Karpas-422 (cell line): Measurements from ENCODE around the gene ZNF208. TPM values are rescaled to one million over a fixed set of nuclear protein-coding genes. Genes with fewer than 3 reads are reported as not detected.
A peak's percentile ranks its signal among the peaks of the same experiment; 100 is the strongest.

Experiments used
- DNase-seq: peaks from one replicate; pipeline ENCODE4 v3.0.0-alpha.2; 2015
- H2AFZ ChIP-seq: fragments of 200-600 bp; sonication (generic); 2 replicates; pipeline ENCODE4 v1.6.1; 2014; ENCODE audit warnings: antibody characterized with exemption, low read length, mixed read lengths
- H3K27ac ChIP-seq: fragments of 200-600 bp; sonication (generic); 2 replicates; pipeline ENCODE4 v1.5.1; 2014; ENCODE audit warnings: mild to moderate bottlenecking, low read length, moderate library complexity
- H3K27me3 ChIP-seq: fragments of 200-600 bp; sonication (generic); 2 replicates; pipeline ENCODE4 v1.6.1; 2014; ENCODE audit warnings: low read length, mixed read lengths
- H3K36me3 ChIP-seq: fragments of 200-600 bp; sonication (generic); 2 replicates; pipeline ENCODE4 v1.6.1; 2014; ENCODE audit warnings: low read length, mixed read lengths; ENCODE audit not compliant: insufficient read depth
- H3K4me1 ChIP-seq: fragments of 200-600 bp; sonication (generic); 2 replicates; pipeline ENCODE4 v1.6.1; 2014; ENCODE audit warnings: mild to moderate bottlenecking, low read length, mixed read lengths
- H3K4me2 ChIP-seq: fragments of 200-600 bp; sonication (generic); 2 replicates; pipeline ENCODE4 v1.6.1; 2014; ENCODE audit warnings: low read length, low read depth, mild to moderate bottlenecking; ENCODE audit not compliant: poor library complexity, severe bottlenecking
- H3K4me3 ChIP-seq: fragments of 200-600 bp; sonication (generic); 2 replicates; pipeline ENCODE4 v1.5.1; 2014; ENCODE audit warnings: mild to moderate bottlenecking, antibody characterized with exemption, low read length, mixed read lengths
- H3K79me2 ChIP-seq: fragments of 200-600 bp; sonication (generic); 2 replicates; pipeline ENCODE4 v1.6.1; 2014; ENCODE audit warnings: mild to moderate bottlenecking, low read length, mixed read lengths
- H3K9ac ChIP-seq: fragments of 200-600 bp; sonication (generic); 2 replicates; pipeline ENCODE4 v1.6.0; 2014; ENCODE audit warnings: low read length
- H3K9me2 ChIP-seq: fragments of 200-600 bp; sonication (generic), shearing (Covaris generic); replicated peaks from 2 replicates; pipeline ENCODE4 v1.6.0; 2014; ENCODE audit warnings: mild to moderate bottlenecking, low read length, moderate library complexity; ENCODE audit not compliant: insufficient read depth
- H3K9me3 ChIP-seq: fragments of 300-700, 200-600 bp; sonication (generic); 2 replicates; pipeline ENCODE4 v1.6.1; 2014; ENCODE audit warnings: low read length, mixed read lengths
- H4K20me1 ChIP-seq: fragments of 200-600 bp; sonication (generic); 2 replicates; pipeline ENCODE4 v1.6.1; 2014; ENCODE audit warnings: mild to moderate bottlenecking, antibody characterized with exemption, low read length, low read depth; ENCODE audit not compliant: insufficient read depth
- total RNA-seq: library from RNA; depleted of rRNA; stranded (reverse); fragments of >200 nt; shearing (Covaris generic); gene quantifications from 2 replicates; pipeline ENCODE4 v1.2.3, GENCODE V29; 2014; ENCODE audit warnings: low replicate concordance

The ZNF208 gene
- total RNA-seq, 1 experiment from 2014 or later = not detected

GRCh38 chr19:21940684-21941083 lies 70.1 kb downstream of the ZNF208 start:
- Histone ChIP-seq H2AFZ (no peak overlapping the region), H3K4me1 (no peaks in the 10 kb centered on the region), H3K27me3 (no peaks in the 10 kb centered on the region), H3K4me2 (no peak overlapping the region), H3K9me3 (peaks cover 30% of the 10 kb centered on the region), H3K36me3 (no peaks in the 10 kb centered on the region), H3K27ac (no peak overlapping the region), H3K79me2 (no peaks in the 10 kb centered on the region), H4K20me1 (no peaks in the 10 kb centered on the region), H3K4me3 (no peak overlapping the region), H3K9me2 (no peaks in the 10 kb centered on the region), H3K9ac (no peak overlapping the region)
- DNase-seq = no peak

- H4K20me1 ChIP-seq = no peaks in the 10 kb centered on the region
- H3K79me2 ChIP-seq = no peaks in the 10 kb centered on the region
- H2AFZ ChIP-seq = no peak overlapping the region
- H3K27ac ChIP-seq = no peak overlapping the region
- no peak overlapping the region for H3K4me3 ChIP-seq
- no peak overlapping the region for H3K9ac ChIP-seq
- no peaks in the 10 kb centered on the region for H3K27me3 ChIP-seq
- no peaks in the 10 kb centered on the region for H3K9me2 ChIP-seq
- no peak overlapping the region for H3K4me2 ChIP-seq
- peaks cover 24% of the 10 kb centered on the region for H3K9me3 ChIP-seq
- no peaks in the 10 kb centered on the region for H3K4me1 ChIP-seq
- DNase-seq = no peak
- H3K36me3 ChIP-seq = no peaks in the 10 kb centered on the region
Observed at GRCh38 chr19:21934593-21934992, 76.2 kb downstream of the ZNF208 start.

- Histone ChIP-seq H3K27ac (no peak overlapping the region), H3K9ac (no peak overlapping the region), H3K4me1 (no peaks in the 10 kb centered on the region), H3K27me3 (no peaks in the 10 kb centered on the region), H3K36me3 (no peaks in the 10 kb centered on the region), H4K20me1 (no peaks in the 10 kb centered on the region), H3K4me2 (no peak overlapping the region), H3K9me3 (peaks cover 24% of the 10 kb centered on the region), H3K79me2 (no peaks in the 10 kb centered on the region), H3K4me3 (no peak overlapping the region), H3K9me2 (no peaks in the 10 kb centered on the region), H2AFZ (no peak overlapping the region)
- DNase-seq = no peak
Observed at GRCh38 chr19:21934131-21934530, 76.6 kb downstream of the ZNF208 start.

- Histone ChIP-seq H4K20me1 (no peaks in the 10 kb centered on the region), H3K9ac (no peak overlapping the region)
Observed at GRCh38 chr19:21922276-21922675, 88.5 kb downstream of the ZNF208 start.

GRCh38 chr19:21921691-21922180 lies 89.0 kb downstream of the ZNF208 start:
- H3K4me1 ChIP-seq = no peaks in the 10 kb centered on the region
- H3K79me2 ChIP-seq = no peaks in the 10 kb centered on the region
- no peaks in the 10 kb centered on the region for H3K27me3 ChIP-seq
- H3K4me3 ChIP-seq = no peak overlapping the region
- H3K27ac ChIP-seq = no peak overlapping the region
- no peaks in the 10 kb centered on the region for H3K36me3 ChIP-seq
- no peak for DNase-seq
- H2AFZ ChIP-seq = no peak overlapping the region
- H3K9me3 ChIP-seq = peaks cover 22% of the 10 kb centered on the region
- no peaks in the 10 kb centered on the region for H3K9me2 ChIP-seq
- H3K4me2 ChIP-seq = no peak overlapping the region
- H4K20me1 ChIP-seq = no peaks in the 10 kb centered on the region
- H3K9ac ChIP-seq = no peak overlapping the region

More at GRCh38 chr19:21922276-21922675, 88.5 kb downstream of the ZNF208 start:
- Histone ChIP-seq H3K4me3 (no peak overlapping the region), H2AFZ (no peak overlapping the region), H3K4me1 (no peaks in the 10 kb centered on the region), H3K4me2 (no peak overlapping the region), H3K79me2 (no peaks in the 10 kb centered on the region), H3K9me2 (no peaks in the 10 kb centered on the region), H3K36me3 (no peaks in the 10 kb centered on the region), H3K27me3 (no peaks in the 10 kb centered on the region), H3K27ac (no peak overlapping the region), H3K9me3 (peaks cover 21% of the 10 kb centered on the region)
- DNase-seq = no peak

GRCh38 chr19:21915411-21915810 lies 95.3 kb downstream of the ZNF208 start:
- no peak overlapping the region for H3K27ac ChIP-seq
- H3K9ac ChIP-seq = no peak overlapping the region
- no peaks in the 10 kb centered on the region for H3K9me2 ChIP-seq
- H3K79me2 ChIP-seq = no peaks in the 10 kb centered on the region
- H3K4me3 ChIP-seq = no peak overlapping the region
- H3K4me2 ChIP-seq = no peak overlapping the region
- no peaks in the 10 kb centered on the region for H3K4me1 ChIP-seq
- H2AFZ ChIP-seq = no peak overlapping the region
- H4K20me1 ChIP-seq = no peaks in the 10 kb centered on the region
- no peaks in the 10 kb centered on the region for H3K36me3 ChIP-seq
- H3K27me3 ChIP-seq = no peaks in the 10 kb centered on the region
- DNase-seq = no peak
- peaks cover 18% of the 10 kb centered on the region; the same call in 1 of the 2 replicates for H3K9me3 ChIP-seq

- H3K36me3 ChIP-seq = no peaks in the 10 kb centered on the region
- H3K9me3 ChIP-seq = peaks cover 14% of the 10 kb centered on the region; the same call in 1 of the 2 replicates
- no peak overlapping the region for H3K27ac ChIP-seq
- H2AFZ ChIP-seq = no peak overlapping the region
- no peaks in the 10 kb centered on the region for H3K9me2 ChIP-seq
- H3K4me1 ChIP-seq = no peaks in the 10 kb centered on the region
- no peak overlapping the region for H3K4me3 ChIP-seq
- DNase-seq = peak; percentile 66
- no peak overlapping the region for H3K4me2 ChIP-seq
- H3K27me3 ChIP-seq = no peaks in the 10 kb centered on the region
- H3K79me2 ChIP-seq = no peaks in the 10 kb centered on the region
- H4K20me1 ChIP-seq = no peaks in the 10 kb centered on the region
- H3K9ac ChIP-seq = no peak overlapping the region
Observed at GRCh38 chr19:21912654-21913053, 98.1 kb downstream of the ZNF208 start.

GRCh38 chr19:21910318-21910717 lies 100.4 kb downstream of the ZNF208 start:
- Histone ChIP-seq H3K9me3 (peaks cover 14% of the 10 kb centered on the region), H3K27ac (no peak overlapping the region), H2AFZ (no peak overlapping the region)

GRCh38 chr19:21908066-21908465 lies 102.7 kb downstream of the ZNF208 start:
- DNase-seq = no peak

More at GRCh38 chr19:21910318-21910717, 100.4 kb downstream of the ZNF208 start:
- H3K9ac ChIP-seq = no peak overlapping the region
- H3K9me2 ChIP-seq = no peaks in the 10 kb centered on the region
- H3K4me2 ChIP-seq = no peak overlapping the region
- no peaks in the 10 kb centered on the region for H3K79me2 ChIP-seq
- H4K20me1 ChIP-seq = no peaks in the 10 kb centered on the region
- no peaks in the 10 kb centered on the region for H3K4me1 ChIP-seq
- H3K27me3 ChIP-seq = no peaks in the 10 kb centered on the region
- no peak overlapping the region for H3K4me3 ChIP-seq
- DNase-seq = no peak
- no peaks in the 10 kb centered on the region for H3K36me3 ChIP-seq

More at GRCh38 chr19:21908066-21908465, 102.7 kb downstream of the ZNF208 start:
- no peak overlapping the region for H3K4me3 ChIP-seq
- H3K27ac ChIP-seq = no peak overlapping the region
- no peak overlapping the region for H3K4me2 ChIP-seq
- no peaks in the 10 kb centered on the region for H3K79me2 ChIP-seq
- no peaks in the 10 kb centered on the region for H3K36me3 ChIP-seq
- H4K20me1 ChIP-seq = no peaks in the 10 kb centered on the region
- no peaks in the 10 kb centered on the region for H3K4me1 ChIP-seq
- H3K9me3 ChIP-seq = peaks cover 14% of the 10 kb centered on the region
- H3K9ac ChIP-seq = no peak overlapping the region
- no peaks in the 10 kb centered on the region for H3K9me2 ChIP-seq
- H3K27me3 ChIP-seq = no peaks in the 10 kb centered on the region
- H2AFZ ChIP-seq = no peak overlapping the region
